ENCODE results near the gene DGKE.

- TF ChIP-seq POLR2AphosphoS5 (IDR thresholded peaks at IDR 0.05; ENCODE audit: low read depth, low read length) (no peak), POLR2A (IDR thresholded peaks at IDR 0.05; ENCODE audit: low read depth, low read length) (no peak), POU2F2 (IDR thresholded peaks at IDR 0.05; ENCODE audit: low read depth, low read length) (no peak)
These were observed 13.7 kb upstream of the DGKE start for GRCh38 chr17:56820207-56820606.
